ENCODE results near the gene MRRF.

The MRRF gene

GRCh38 chr9:122332083-122332482, 67.4 kb downstream of the MRRF start:
- DNase-seq (ENCODE audit: low read depth, low spot score), result no peak

- no peak for DNase-seq (ENCODE audit: low read depth, low spot score)
Measured at GRCh38 chr9:122332644-122333043, 68.0 kb downstream of the MRRF start.

- no peak for DNase-seq (ENCODE audit: low read depth, low spot score)
Measured at GRCh38 chr9:122333169-122333808, 68.6 kb downstream of the MRRF start.

- DNase-seq (ENCODE audit: low read depth, low spot score), result no peak
Measured at GRCh38 chr9:122334916-122335315, 70.2 kb downstream of the MRRF start.

GRCh38 chr9:122336189-122336588, 71.5 kb downstream of the MRRF start:
- DNase-seq (ENCODE audit: low read depth, low spot score), result no peak

- DNase-seq (ENCODE audit: low read depth, low spot score), result no peak
Measured at GRCh38 chr9:122336866-122337555, 72.3 kb downstream of the MRRF start.

GRCh38 chr9:122337556-122337929, 72.9 kb downstream of the MRRF start:
- DNase-seq (ENCODE audit: low read depth, low spot score), result no peak

GRCh38 chr9:122338536-122338935, 73.9 kb downstream of the MRRF start:
- no peak for DNase-seq (ENCODE audit: low read depth, low spot score)

GRCh38 chr9:122338994-122339393, 74.3 kb downstream of the MRRF start:
- DNase-seq (ENCODE audit: low read depth, low spot score), result no peak

- no peak for DNase-seq (ENCODE audit: low read depth, low spot score)
Measured at GRCh38 chr9:122339579-122339978, 74.9 kb downstream of the MRRF start.

- DNase-seq (ENCODE audit: low read depth, low spot score), result no peak
Measured at GRCh38 chr9:122340161-122340560, 75.5 kb downstream of the MRRF start.

- no peak for DNase-seq (ENCODE audit: low read depth, low spot score)
Measured at GRCh38 chr9:122342323-122343050, 77.8 kb downstream of the MRRF start.

- no peak for DNase-seq (ENCODE audit: low read depth, low spot score)
Measured at GRCh38 chr9:122346478-122347347, 82.0 kb downstream of the MRRF start.

- DNase-seq (ENCODE audit: low read depth, low spot score), result no peak
Measured at GRCh38 chr9:122347348-122348287, 82.9 kb downstream of the MRRF start.

GRCh38 chr9:122348288-122348777, 83.7 kb downstream of the MRRF start:
- DNase-seq (ENCODE audit: low read depth, low spot score), result no peak

GRCh38 chr9:122348791-122349190, 84.1 kb downstream of the MRRF start:
- no peak for DNase-seq (ENCODE audit: low read depth, low spot score)

- DNase-seq (ENCODE audit: low read depth, low spot score), result no peak
Measured at GRCh38 chr9:122349201-122349600, 84.5 kb downstream of the MRRF start.

GRCh38 chr9:122350577-122351355, 86.1 kb downstream of the MRRF start:
- peak; percentile 50 for DNase-seq (ENCODE audit: low read depth, low spot score)

- no peak for DNase-seq (ENCODE audit: low read depth, low spot score)
Measured at GRCh38 chr9:122354536-122355199, 90.0 kb downstream of the MRRF start.
